SK-N-SH (cell line): ENCODE results near the gene G3BP1. TPM values are rescaled to one million over a fixed set of nuclear protein-coding genes. Genes with fewer than 3 reads are reported as not detected.

Experiments
- CTCF ChIA-PET: fragments of 300-600, 350-600 bp; formaldehyde crosslinking; extraction: SDS; loops from one replicate; lab custom pipeline; 2021; lab: Yijun Ruan, JAX
- POLR2A ChIA-PET: fragments of 350-600 bp; sonication (Branson Sonifier 250); formaldehyde crosslinking; extraction: SDS; loops from one replicate; lab custom pipeline; 2020; ENCODE audit warnings: antibody characterized with exemption, inconsistent platforms; lab: Yijun Ruan, JAX
- DNase-seq: peaks from one replicate; pipeline ENCODE4 v3.0.0; 2012
- H2AFZ ChIP-seq: fragments of 200-600 bp; sonication (generic); 2 replicates; pipeline ENCODE4 v1.8.1; 2016; ENCODE audit warnings: antibody characterized with exemption, mild to moderate bottlenecking, low read depth
- H3F3A ChIP-seq: fragments of 200-600 bp; sonication (generic); replicated peaks from 2 replicates; pipeline ENCODE3; 2016; ENCODE audit warnings: antibody characterized with exemption, mild to moderate bottlenecking; ENCODE audit not compliant: insufficient read depth
- H3K27ac ChIP-seq, 2 experiments: fragments of 200-500 bp in 1 of 2; fragments of 200-600 bp in 1 of 2; sonication (Bioruptor generic) in 1 of 2; sonication (generic), shearing (Covaris generic) in 1 of 2; 2 replicates each; pipeline versions ENCODE4 v1.5.1 to v1.6.1; 2014 to 2016; ENCODE audit warnings: low read depth in 2 of 2, inconsistent platforms in 1 of 2, low read length in 1 of 2, mild to moderate bottlenecking in 1 of 2, mixed read lengths in 1 of 2
- H3K27me3 ChIP-seq: fragments of 200-600 bp; sonication (generic), shearing (Covaris generic); 2 replicates; pipeline ENCODE4 v1.6.1; 2016; ENCODE audit warnings: mixed run types; ENCODE audit not compliant: insufficient read depth
- H3K36me3 ChIP-seq, 2 experiments: fragments of 200-500 bp in 1 of 2; fragments of 200-600 bp in 1 of 2; sonication (Bioruptor generic) in 1 of 2; sonication (generic) in 1 of 2; replicated peaks in 1 of 2; 2 replicates each; pipeline versions ENCODE3 to v1.5.1; 2014 to 2016; ENCODE audit warnings: low read length in 1 of 2, mild to moderate bottlenecking in 1 of 2; ENCODE audit not compliant: insufficient read depth in 2 of 2, control insufficient read depth in 1 of 2
- H3K4me1 ChIP-seq, 2 experiments: fragments of 200-500 bp in 1 of 2; fragments of 200-600 bp in 1 of 2; sonication (Bioruptor generic) in 1 of 2; sonication (generic), shearing (Covaris generic) in 1 of 2; 2 replicates each; pipeline versions ENCODE4 v1.5.1 to v1.6.1; 2014 to 2016; ENCODE audit warnings: low read depth in 1 of 2, low read length in 1 of 2, mixed run types in 1 of 2; ENCODE audit not compliant: insufficient read depth in 2 of 2, control insufficient read depth in 1 of 2
- H3K4me2 ChIP-seq: fragments of 200-600 bp; sonication (generic), shearing (Covaris generic); 2 replicates; pipeline ENCODE4 v1.6.1; 2017; ENCODE audit warnings: mixed run types
- H3K4me3 ChIP-seq, 2 experiments: fragments of 200-500 bp in 1 of 2; fragments of 200-600 bp in 1 of 2; sonication (Bioruptor generic) in 1 of 2; sonication (generic), shearing (Covaris generic) in 1 of 2; 2 replicates each; pipeline versions ENCODE4 v1.5.1 to v1.8.1; 2014 to 2016; ENCODE audit warnings: low read depth in 2 of 2, inconsistent platforms in 1 of 2, low read length in 1 of 2, mild to moderate bottlenecking in 1 of 2, mixed read lengths in 1 of 2, moderate library complexity in 1 of 2
- H3K79me2 ChIP-seq: fragments of 200-600 bp; sonication (generic); 2 replicates; pipeline ENCODE4 v1.8.1; 2017; ENCODE audit warnings: mild to moderate bottlenecking; ENCODE audit not compliant: insufficient read depth
- H3K9ac ChIP-seq: fragments of 200-600 bp; sonication (generic); 2 replicates; pipeline ENCODE4 v1.6.1; 2017; ENCODE audit warnings: mixed run types
- H3K9me2 ChIP-seq: fragments of 200-600 bp; sonication (generic); 2 replicates; pipeline ENCODE4 v1.6.1; 2017; ENCODE audit warnings: mixed run types
- H3K9me3 ChIP-seq: fragments of 200-600 bp; sonication (generic); 2 replicates; pipeline ENCODE4 v1.6.1; 2017; ENCODE audit warnings: mixed run types, mild to moderate bottlenecking, moderate library complexity
- H4K20me1 ChIP-seq: fragments of 200-600 bp; sonication (generic); 2 replicates; pipeline ENCODE4 v1.6.1; 2017; ENCODE audit warnings: mild to moderate bottlenecking, mixed run types; ENCODE audit not compliant: insufficient read depth
- CHD2 ChIP-seq: fragments of 150-350 bp; IDR thresholded peaks from 2 replicates; pipeline ENCODE4 v1.6.1; 2018; ENCODE audit warnings: low read length; ENCODE audit not compliant: partially characterized antibody
- FOSL2 ChIP-seq: IDR thresholded peaks from 2 replicates; pipeline ENCODE4 v1.4.0; 2012; ENCODE audit warnings: low read depth, mild to moderate bottlenecking, moderate library complexity, borderline replicate concordance
- GATA2 ChIP-seq: sonication (generic); formaldehyde crosslinking; IDR thresholded peaks from 2 replicates; pipeline ENCODE4 v1.5.0; 2020; ENCODE audit warnings: mild to moderate bottlenecking, missing genetic modification reagents
- IRF3 ChIP-seq: fragments of 150-350 bp; IDR thresholded peaks from 2 replicates; pipeline ENCODE4 v1.6.1; 2016; ENCODE audit warnings: mild to moderate bottlenecking, low read depth, low read length
- MAX ChIP-seq: IDR thresholded peaks from 2 replicates; pipeline ENCODE4 v1.4.0; 2012; ENCODE audit warnings: low read depth
- MXI1 ChIP-seq: IDR thresholded peaks from 2 replicates; pipeline ENCODE4 v1.6.1; 2012; ENCODE audit warnings: mild to moderate bottlenecking, low read depth, low read length, improper control_type of control experiment
- TAF1 ChIP-seq: IDR thresholded peaks from 2 replicates; pipeline ENCODE4 v1.6.1; 2012; ENCODE audit warnings: low read depth, mild to moderate bottlenecking, low read length, moderate library complexity, borderline replicate concordance
- TCF12 ChIP-seq: IDR thresholded peaks from 2 replicates; pipeline ENCODE4 v1.4.0; 2012
- WGBS: methylation state at CpG from one replicate; pipeline ENCODE4 v1.1.6; 2017; ENCODE audit warnings: low lambda C conversion rate; 5-methylcytosine and 5-hydroxymethylcytosine counted together
- polyA plus RNA-seq, 3 experiments: library from polyadenylated mRNA; depleted of rRNA; stranded (reverse); fragments of >200 nt; gene quantifications; 2 replicates each; pipeline ENCODE4 v1.2.3, GENCODE V29; 2012

The G3BP1 gene
- polyA plus RNA-seq, 1 of the 3 experiments (the other 2 are of a cell fraction) = 21.7 TPM

- TF ChIP-seq MXI1 = peak; percentile 28; the same call in 1 of the 2 replicates
- TF ChIP-seq TCF12 = no peak
- TF ChIP-seq FOSL2 = 0 out of 2 replicates have a peak, but pooled peaks have one; percentile 4
- TF ChIP-seq MAX = peak; percentile 2; the same call in 1 of the 2 replicates
- TF ChIP-seq, all 33 proteins: peak for 3
- Histone ChIP-seq H3K4me1 (peaks cover 22 to 31% of the 10 kb centered on the region in 2 experiments; a peak in 3 of 4 replicates), H2AFZ (no peak overlapping the region), H3K9me3 (no peaks in the 10 kb centered on the region), H3K79me2 (peaks cover 66% of the 10 kb centered on the region), H3K9ac (peak overlapping the region; percentile 92), H3F3A (no peaks in the 10 kb centered on the region), H3K9me2 (no peaks in the 10 kb centered on the region), H3K27me3 (no peaks in the 10 kb centered on the region), H3K27ac (peak overlapping the region; percentile 80 to 94), H3K36me3 (peaks cover 15 to 20% of the 10 kb centered on the region in 2 experiments), H3K4me2 (peak overlapping the region; percentile 91), H3K4me3 (peak overlapping the region; percentile 77 to 92), H4K20me1 (peaks cover 59% of the 10 kb centered on the region)
- WGBS = 1% methylated on average over 18 of the region's 18 CpGs
- DNase-seq = no peak
- ChIA-PET CTCF (interaction anchor here (1.6 to 3.0 kb wide), 2 partner anchors 33 to 114 kb away, joined by 8 to 19 read pairs; no protein-coding TSS in a partner anchor), POLR2A (interaction anchor here (0.6 to 1.2 kb wide), 3 partner anchors 14 to 86 kb away, joined by 3 read pairs; partner anchors contain the start of gene SPARC)
Measured at GRCh38 chr5:151772846-151773561, 1.2 kb downstream of the G3BP1 start.

DNA sequence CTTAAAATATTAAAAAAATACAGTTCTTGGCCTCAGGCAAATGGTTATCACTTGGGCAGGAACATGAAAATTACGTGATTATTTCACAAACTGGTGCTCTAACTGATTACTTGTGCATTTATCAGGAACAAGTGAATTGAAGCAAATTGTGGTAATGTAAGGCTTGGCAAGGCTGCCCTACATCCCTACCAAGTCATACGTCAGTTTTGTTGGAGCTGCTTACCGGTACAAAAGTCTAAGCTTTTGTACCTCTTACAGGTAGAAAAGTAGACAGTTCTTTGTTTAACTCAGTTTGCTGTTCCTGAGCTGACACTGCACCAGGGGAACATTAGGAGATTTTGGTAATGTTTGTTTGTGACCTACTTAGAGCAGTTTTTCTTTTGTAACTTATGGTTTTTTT, 2.2 kb downstream of the G3BP1 start:
- Histone ChIP-seq H3K9me2 (no peaks in the 10 kb centered on the region), H4K20me1 (peaks cover 68% of the 10 kb centered on the region), H3K27ac (peak overlapping the region; percentile 80 to 94; a peak in 3 of 4 replicates), H3K9me3 (no peaks in the 10 kb centered on the region), H3F3A (no peaks in the 10 kb centered on the region), H3K27me3 (no peaks in the 10 kb centered on the region), H3K4me2 (peak overlapping the region; percentile 91), H3K36me3 (peaks cover 20% of the 10 kb centered on the region in 2 experiments), H2AFZ (no peak overlapping the region), H3K79me2 (peaks cover 75% of the 10 kb centered on the region), H3K9ac (peak overlapping the region; percentile 92; the same call in 1 of the 2 replicates), H3K4me3 (peak overlapping the region; percentile 77 to 92), H3K4me1 (peaks cover 22 to 31% of the 10 kb centered on the region in 2 experiments; a peak in 3 of 4 replicates)
- ChIA-PET CTCF (interaction anchor here (1.3 to 1.6 kb wide), 2 partner anchors 115 to 122 kb away, joined by 4 to 8 read pairs; no protein-coding TSS in a partner anchor), POLR2A (no interaction called here)
- TF ChIP-seq GATA2 (peak; percentile 36; the same call in 1 of the 2 replicates), CHD2 (peak; percentile 22), TAF1 (no peak), IRF3 (no peak)
- no peak for DNase-seq
- WGBS = 0% methylated on average over 3 of the region's 3 CpGs
